Kasumi-1 (cell line): ENCODE measurements around the gene SNPH.

ENCODE experiments used
- DNase-seq, 2 experiments: peaks; one replicate each; lab custom pipeline; 2025; lab: John Stamatoyannopoulos, UW

Gene SNPH

GRCh38 chr20:1264727-1265126 is 1.4 kb upstream of the SNPH start:
- DNase-seq = no peak

- no peak for DNase-seq
Observed at GRCh38 chr20:1265226-1265915, 723 bp upstream of the SNPH start.

DNA sequence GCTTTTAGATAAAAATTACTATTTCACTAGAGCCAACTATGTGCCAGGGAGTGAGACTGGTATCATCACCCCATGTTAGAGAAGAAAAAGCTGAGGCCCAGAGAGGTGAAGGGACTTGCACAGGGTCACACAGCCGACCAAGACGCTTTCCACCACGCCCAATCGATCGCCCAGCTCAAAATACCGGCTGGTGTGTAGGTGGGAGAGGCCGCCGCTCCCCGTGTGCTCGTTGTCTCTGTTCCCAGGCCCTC is 253 bp upstream of the SNPH start:
- no peak for DNase-seq

DNA sequence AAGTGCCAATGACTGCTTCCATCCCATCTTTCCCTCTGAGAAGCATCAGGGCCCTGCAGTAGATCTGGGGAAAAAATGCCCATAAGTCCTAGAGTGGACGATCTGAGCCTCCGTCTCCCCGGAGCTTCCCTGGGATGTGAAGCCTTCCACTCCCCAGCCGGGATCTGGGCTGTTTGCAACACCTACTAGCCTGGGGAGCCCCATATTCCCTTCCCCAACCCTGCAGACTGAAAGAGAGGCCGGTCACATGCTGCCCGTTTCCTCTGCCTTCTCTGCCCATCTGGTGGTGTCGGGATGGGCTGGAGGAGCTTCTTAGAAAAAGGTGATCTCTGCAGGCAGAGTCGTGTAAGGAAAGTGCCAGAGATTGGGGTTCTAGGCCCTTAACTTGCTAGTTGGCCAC is 1.1 kb downstream of the SNPH start:
- DNase-seq = no peak

GRCh38 chr20:1267809-1268374 is 1.8 kb downstream of the SNPH start:
- DNase-seq = no peak

DNA sequence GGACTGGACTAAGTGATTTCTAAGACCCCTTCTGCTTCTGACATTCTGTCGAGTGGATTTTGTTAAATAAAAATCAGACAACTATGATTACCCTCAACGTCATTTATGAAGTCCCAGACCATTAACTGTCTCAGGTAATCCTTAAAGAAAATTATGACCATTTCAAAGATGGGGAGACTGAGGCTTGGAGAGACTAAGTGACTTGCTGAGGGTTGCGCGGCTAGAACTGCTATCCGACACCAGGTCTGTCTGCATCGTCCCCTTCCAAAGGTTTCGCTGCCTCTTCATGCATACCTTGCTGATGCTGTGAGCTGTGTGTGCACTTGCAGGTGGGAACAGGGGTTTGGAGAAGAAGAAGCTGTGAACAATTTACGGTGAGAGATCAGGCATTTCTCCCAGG is 3.1 kb downstream of the SNPH start:
- DNase-seq = no peak

DNA sequence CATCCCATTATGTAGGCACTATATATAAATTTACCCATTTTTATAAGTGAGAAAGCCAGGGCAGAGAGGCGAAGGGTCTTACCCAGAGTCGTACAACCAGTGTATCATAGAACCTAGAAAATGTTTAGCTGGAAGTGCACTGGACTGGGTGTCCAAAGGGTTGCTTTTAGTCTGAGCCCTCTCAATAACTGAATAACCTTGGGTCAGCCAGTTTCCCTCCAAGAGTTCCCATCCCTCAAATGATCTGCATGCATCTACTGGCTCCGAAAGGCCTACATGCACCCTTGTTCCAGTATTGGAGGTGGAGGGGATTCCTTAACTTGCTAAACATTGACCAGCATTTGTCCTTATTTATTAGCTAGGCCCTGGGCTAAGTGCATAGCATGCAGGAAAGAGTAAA is 3.8 kb downstream of the SNPH start:
- DNase-seq = no peak

DNA sequence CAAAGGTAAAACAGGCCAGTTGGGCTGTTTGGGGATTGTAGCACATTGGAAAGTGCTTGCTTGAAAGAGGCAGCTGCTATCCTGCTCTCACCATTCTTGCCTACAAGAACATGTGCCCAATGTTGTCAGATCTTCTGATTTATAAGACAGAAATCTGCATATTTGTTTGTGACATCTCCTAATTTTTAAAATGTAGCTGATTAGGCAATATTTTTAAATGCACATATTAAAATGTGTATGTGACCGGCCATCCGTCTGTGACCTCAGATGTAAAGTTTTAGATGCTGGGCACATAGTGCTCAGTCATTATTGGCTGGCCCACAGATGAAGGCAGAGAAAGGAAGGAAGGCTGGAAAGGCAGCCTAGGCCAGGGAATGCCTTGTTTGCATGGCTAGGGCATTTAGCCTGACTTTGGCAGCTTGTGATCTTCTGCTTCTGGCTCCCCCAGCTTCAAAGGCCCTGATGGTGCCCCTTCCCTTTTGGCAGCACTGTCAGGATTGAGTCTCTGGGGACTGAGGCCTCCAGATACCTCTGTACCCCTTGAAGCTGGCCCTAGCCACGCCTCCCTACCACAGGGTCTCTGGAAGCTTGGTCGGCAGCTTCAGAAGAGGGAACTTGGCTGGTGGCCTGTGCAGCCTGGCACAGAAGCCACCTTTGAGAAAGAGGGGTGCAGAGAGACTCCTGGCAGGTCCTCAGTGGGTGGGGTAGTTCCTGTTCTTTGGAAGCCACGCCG is 6.4 kb downstream of the SNPH start:
- DNase-seq = peak in 1 of 2 experiments; percentile 4

- DNase-seq = no peak
Observed at GRCh38 chr20:1273366-1273765, 7.3 kb downstream of the SNPH start.

GRCh38 chr20:1274485-1275311 is 8.6 kb downstream of the SNPH start:
- no peak for DNase-seq

DNA sequence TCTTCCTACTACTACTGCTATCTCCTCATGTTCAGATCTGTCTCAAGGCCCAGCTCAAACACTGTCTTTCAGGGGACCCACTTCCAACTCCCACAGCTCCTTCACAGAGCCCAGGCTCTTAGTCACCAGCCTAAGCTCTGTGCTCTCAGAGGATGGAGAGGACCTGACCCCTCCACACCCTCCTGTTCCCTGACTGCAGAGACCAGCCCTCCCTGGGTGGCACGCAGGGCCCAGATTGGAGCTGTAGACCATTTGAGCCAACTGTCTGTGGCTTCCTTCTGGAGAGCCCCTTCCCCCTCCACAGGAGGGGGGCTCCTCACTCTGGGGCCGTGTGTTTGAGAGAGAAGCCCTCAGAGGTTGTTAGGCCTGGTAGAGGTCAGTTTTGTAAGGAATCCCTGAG is 9.8 kb downstream of the SNPH start:
- DNase-seq = no peak

DNA sequence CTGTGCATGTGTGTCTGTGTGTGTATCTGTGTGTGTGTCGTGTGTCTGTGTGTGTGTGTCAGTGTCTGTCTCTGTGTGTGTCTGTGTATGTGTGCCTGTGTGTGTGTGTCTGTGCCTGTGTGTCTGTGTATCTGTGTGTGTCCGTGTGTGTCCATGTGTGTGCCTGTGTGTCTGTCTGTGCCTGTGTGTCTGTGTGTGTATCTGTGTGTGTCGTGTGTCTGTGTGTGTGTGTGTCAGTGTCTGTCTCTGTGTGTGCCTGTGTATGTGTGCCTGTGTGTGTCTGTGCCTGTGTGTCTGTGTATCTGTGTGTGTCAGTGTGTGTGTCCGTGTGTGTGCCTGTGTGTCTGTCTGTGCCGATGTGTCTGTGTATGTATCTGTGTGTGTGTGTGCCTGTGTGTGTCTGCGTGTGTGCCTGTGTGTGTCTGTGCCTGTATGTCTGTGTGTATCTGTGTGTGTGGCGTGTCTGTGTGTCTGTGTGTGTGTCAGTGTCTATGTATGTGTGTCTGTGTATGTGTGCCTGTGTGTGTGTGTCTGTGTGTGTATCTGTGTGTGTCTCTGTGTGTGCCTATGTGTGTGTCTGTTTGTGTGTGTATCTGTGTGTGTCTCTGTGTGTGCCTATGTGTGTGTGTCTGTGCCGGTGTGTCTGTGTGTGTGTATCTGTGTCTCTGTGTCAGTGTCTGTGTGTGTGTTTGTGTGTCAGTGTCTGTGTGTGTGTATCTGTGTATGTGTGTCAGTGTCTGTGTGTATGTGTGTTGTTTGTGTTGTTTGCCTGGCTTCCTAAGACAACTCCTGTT is 11.6 kb downstream of the SNPH start:
- no peak for DNase-seq

DNA sequence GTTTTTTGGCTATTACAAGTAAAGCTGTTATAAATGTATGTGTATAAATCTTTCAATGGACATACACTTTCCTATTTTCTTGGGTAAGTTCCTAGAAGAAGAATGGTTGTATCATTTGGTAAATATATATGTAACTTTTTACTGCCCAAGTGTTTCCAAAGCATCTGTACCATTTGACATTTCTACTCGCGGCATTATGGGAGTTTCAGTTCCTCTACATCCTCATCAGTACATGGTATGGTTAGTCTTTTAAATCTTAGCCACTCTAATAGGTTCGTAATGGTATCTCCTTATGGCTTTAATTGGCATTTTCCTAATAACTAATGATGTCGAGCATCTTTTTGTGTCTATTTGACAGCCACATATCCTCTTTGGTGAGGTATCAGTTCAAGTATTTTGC is 12.9 kb downstream of the SNPH start:
- no peak for DNase-seq

DNA sequence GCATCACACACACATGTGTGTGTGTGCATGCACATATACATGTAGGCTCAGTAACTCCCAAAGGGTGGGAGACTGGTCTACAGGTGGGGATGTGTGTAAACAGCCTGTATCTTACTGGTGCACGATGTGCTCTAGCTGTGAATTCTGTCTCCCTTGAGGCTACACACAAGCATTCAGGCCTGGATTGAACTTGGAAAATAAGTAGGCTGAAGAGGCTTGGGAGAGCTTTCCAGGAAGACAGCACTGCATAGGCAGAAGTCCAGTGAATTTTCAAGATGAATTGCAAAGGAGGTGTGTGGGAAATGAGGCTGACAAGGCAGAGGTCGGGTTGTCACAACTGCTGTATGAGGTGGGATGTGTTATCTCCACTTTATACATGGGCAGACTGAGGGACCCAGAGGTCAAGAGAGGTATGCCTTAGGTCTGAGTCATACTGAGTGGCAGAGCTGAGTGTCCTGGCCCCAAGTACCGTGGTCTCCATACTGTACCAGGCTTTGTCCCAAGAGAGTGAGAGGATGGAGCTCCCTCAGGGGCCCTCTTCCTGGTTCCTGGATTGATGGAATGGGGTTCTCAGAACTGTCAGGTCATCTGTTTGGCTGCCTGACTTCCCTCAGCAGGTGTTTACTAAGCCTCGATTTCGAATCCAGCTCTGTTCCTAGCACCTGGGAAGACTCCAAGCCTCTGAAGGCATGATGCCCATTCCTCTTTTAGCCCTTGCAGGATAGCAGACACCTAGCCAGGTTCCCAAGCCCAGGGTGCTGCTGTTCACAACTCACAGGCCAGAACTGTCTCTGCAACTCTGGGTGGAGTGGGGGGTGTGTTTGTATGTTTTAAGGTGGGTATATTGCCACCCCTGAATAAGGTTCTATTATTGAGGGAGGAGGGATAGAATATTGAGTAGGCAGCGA is 14.4 kb downstream of the SNPH start:
- no peak for DNase-seq

GRCh38 chr20:1281279-1282057 is 15.4 kb downstream of the SNPH start:
- DNase-seq = no peak

GRCh38 chr20:1282966-1283365 is 16.9 kb downstream of the SNPH start:
- no peak for DNase-seq

- DNase-seq = no peak
Observed at GRCh38 chr20:1283522-1284510, 17.7 kb downstream of the SNPH start.

- no peak for DNase-seq
Observed at GRCh38 chr20:1286267-1287024, 20.4 kb downstream of the SNPH start.
